ENCODE measurements around the gene TRPM5. TPM values are rescaled to one million over a fixed set of nuclear protein-coding genes. Genes with fewer than 3 reads are reported as not detected.

Gene TRPM5
- total RNA-seq, 1 donor from 2014 or later = not detected

- FAIRE-seq = no peak
- no peak overlapping the region for H3K27ac Mint-ChIP-seq (ENCODE audit: unreplicated experiment)
- peaks cover 19% of the 10 kb centered on the region for H3K27me3 ChIP-seq (ENCODE audit: insufficient read depth, low read length)
Measured at GRCh38 chr11:2447951-2448650, 3.8 kb upstream of the TRPM5 start.

GRCh38 chr11:2447253-2447950 lies 3.1 kb upstream of the TRPM5 start:
- H3K27me3 ChIP-seq (ENCODE audit: insufficient read depth, low read length) = peaks cover 26% of the 10 kb centered on the region
- H3K9me3 Mint-ChIP-seq (ENCODE audit: unreplicated experiment) = peaks cover 7% of the 10 kb centered on the region
- no peak overlapping the region for H3K9ac ChIP-seq (ENCODE audit: low read length)
- H4K20me1 ChIP-seq (ENCODE audit: insufficient read depth, low read length) = no peaks in the 10 kb centered on the region
- no peaks in the 10 kb centered on the region for H3K4me1 Mint-ChIP-seq (ENCODE audit: low read depth, unreplicated experiment)
- no peak for TF ChIP-seq CTCF (IDR thresholded peaks at IDR 0.05; ENCODE audit: insufficient read depth, low read depth, low read length)
- TF ChIP-seq EZH2 (IDR thresholded peaks at IDR 0.05; ENCODE audit: insufficient read depth, low read length) = no peak
- H3K36me3 ChIP-seq (ENCODE audit: insufficient read depth, low read length) = no peaks in the 10 kb centered on the region
- no peak for DNase-seq (ENCODE audit: low read depth)
- H3K4me3 Mint-ChIP-seq (ENCODE audit: unreplicated experiment) = no peak overlapping the region
- no peak overlapping the region for H2AFZ ChIP-seq (ENCODE audit: low read depth, low read length)
- no peak overlapping the region for H3K27ac ChIP-seq (ENCODE audit: low read depth, low read length)
- no peak overlapping the region for H3K4me2 ChIP-seq (ENCODE audit: low read length)
- peaks cover 10% of the 10 kb centered on the region for H3K9me3 ChIP-seq (ENCODE audit: insufficient read depth, low read depth, low read length)
- H3K4me1 ChIP-seq (ENCODE audit: insufficient read depth, low read length) = no peaks in the 10 kb centered on the region
- H3K79me2 ChIP-seq (ENCODE audit: insufficient read depth, low read length) = no peaks in the 10 kb centered on the region
- no peak for FAIRE-seq
- peaks cover 72% of the 10 kb centered on the region for H3K27me3 Mint-ChIP-seq (ENCODE audit: low read depth, unreplicated experiment)
- H3K4me3 ChIP-seq (ENCODE audit: insufficient read depth, low read depth, low read length) = no peak overlapping the region
- no peaks in the 10 kb centered on the region for H3K36me3 Mint-ChIP-seq (ENCODE audit: low read depth, unreplicated experiment)
- no peak overlapping the region for H3K27ac Mint-ChIP-seq (ENCODE audit: unreplicated experiment)

More at GRCh38 chr11:2447951-2448650, 3.8 kb upstream of the TRPM5 start:
- no peak overlapping the region for H3K9ac ChIP-seq (ENCODE audit: low read length)
- Mint-ChIP-seq H3K9me3 (ENCODE audit: unreplicated experiment) (peaks cover 2% of the 10 kb centered on the region), H3K36me3 (ENCODE audit: low read depth, unreplicated experiment) (no peaks in the 10 kb centered on the region), H3K27me3 (ENCODE audit: low read depth, unreplicated experiment) (peaks cover 72% of the 10 kb centered on the region), H3K4me3 (ENCODE audit: unreplicated experiment) (no peak overlapping the region), H3K4me1 (ENCODE audit: low read depth, unreplicated experiment) (no peaks in the 10 kb centered on the region)
- no peak overlapping the region for H3K27ac ChIP-seq (ENCODE audit: low read depth, low read length)
- no peak overlapping the region for H2AFZ ChIP-seq (ENCODE audit: low read depth, low read length)
- H3K79me2 ChIP-seq (ENCODE audit: insufficient read depth, low read length) = no peaks in the 10 kb centered on the region
- no peak overlapping the region for H3K4me2 ChIP-seq (ENCODE audit: low read length)
- no peak overlapping the region for H3K4me3 ChIP-seq (ENCODE audit: insufficient read depth, low read depth, low read length)
- TF ChIP-seq CTCF (IDR thresholded peaks at IDR 0.05; ENCODE audit: insufficient read depth, low read depth, low read length) = no peak
- TF ChIP-seq EZH2 (IDR thresholded peaks at IDR 0.05; ENCODE audit: insufficient read depth, low read length) = no peak
- DNase-seq (ENCODE audit: low read depth) = no peak
- H3K36me3 ChIP-seq (ENCODE audit: insufficient read depth, low read length) = no peaks in the 10 kb centered on the region
- no peaks in the 10 kb centered on the region for H4K20me1 ChIP-seq (ENCODE audit: insufficient read depth, low read length)
- peaks cover 4% of the 10 kb centered on the region for H3K9me3 ChIP-seq (ENCODE audit: insufficient read depth, low read depth, low read length)
- no peaks in the 10 kb centered on the region for H3K4me1 ChIP-seq (ENCODE audit: insufficient read depth, low read length)

Measured in astrocyte (in vitro differentiated cells and primary cell).